Suprapubic skin (tissue), 4 donors: ENCODE data around the gene GADD45G. TPM values are rescaled to one million over a fixed set of nuclear protein-coding genes. Genes with fewer than 3 reads are reported as not detected.

Experiments
- DNase-seq, 2 donors: peaks; one replicate each; pipeline ENCODE4 v3.0.0-alpha.2; 2019; ENCODE audit warnings: low spot score in 2 of 2
- H3K27ac ChIP-seq: fragments of 200-600 bp; sonication (generic); one replicate; pipeline ENCODE4 v1.5.1; 2019
- H3K27me3 ChIP-seq: fragments of 200-600 bp; sonication (generic); one replicate; pipeline ENCODE4 v1.5.1; 2019
- H3K36me3 ChIP-seq: fragments of 200-600 bp; sonication (generic); one replicate; pipeline ENCODE4 v1.5.1; 2019
- H3K4me1 ChIP-seq: fragments of 200-600 bp; sonication (generic); one replicate; pipeline ENCODE4 v1.5.1; 2019
- H3K4me3 ChIP-seq: fragments of 200-600 bp; sonication (generic); one replicate; pipeline ENCODE4 v1.5.1; 2019; ENCODE audit warnings: mild to moderate bottlenecking
- H3K9me3 ChIP-seq: fragments of 200-600 bp; sonication (generic); one replicate; pipeline ENCODE4 v1.5.1; 2019
- EP300 ChIP-seq: sonication (generic); formaldehyde crosslinking; IDR thresholded peaks from one replicate; pipeline ENCODE4 v1.6.1; 2017; ENCODE audit warnings: antibody characterized with exemption
- POLR2A ChIP-seq, 2 donors: fragments of 450-650 bp; IDR thresholded peaks; one replicate each; pipeline ENCODE4 v1.6.1; 2017; ENCODE audit warnings: antibody characterized with exemption in 2 of 2, mild to moderate bottlenecking in 2 of 2, moderate library complexity in 2 of 2
- POLR2AphosphoS5 ChIP-seq, 3 donors: sonication (generic); formaldehyde crosslinking; IDR thresholded peaks; one replicate each; pipeline ENCODE4 v1.6.1; 2017; ENCODE audit warnings: antibody characterized with exemption in 3 of 3
- WGBS: methylation state at CpG from one replicate; pipeline ENCODE4 v1.1.5; 2018; 5-methylcytosine and 5-hydroxymethylcytosine counted together
- total RNA-seq, 4 donors: library from RNA; depleted of rRNA; stranded (reverse); fragments of >200 nt; gene quantifications; one replicate each; pipeline ENCODE4 v1.1.0, GENCODE V29; 2016
- TF ChIP-seq, protein P1 (sequence below), 2 donors: fragments of 200-600 bp in 1 of 2; fragments of 450-650 bp in 1 of 2; sonication (generic) in 1 of 2; IDR thresholded peaks; one replicate each; pipeline ENCODE4 v1.5.1; 2016 to 2019; ENCODE audit warnings: antibody characterized with exemption in 2 of 2, mild to moderate bottlenecking in 1 of 2, moderate library complexity in 1 of 2

GADD45G gene
- total RNA-seq, 4 donors from 2014 or later = 4.6 to 9.7 (median 6.2) TPM

DNA sequence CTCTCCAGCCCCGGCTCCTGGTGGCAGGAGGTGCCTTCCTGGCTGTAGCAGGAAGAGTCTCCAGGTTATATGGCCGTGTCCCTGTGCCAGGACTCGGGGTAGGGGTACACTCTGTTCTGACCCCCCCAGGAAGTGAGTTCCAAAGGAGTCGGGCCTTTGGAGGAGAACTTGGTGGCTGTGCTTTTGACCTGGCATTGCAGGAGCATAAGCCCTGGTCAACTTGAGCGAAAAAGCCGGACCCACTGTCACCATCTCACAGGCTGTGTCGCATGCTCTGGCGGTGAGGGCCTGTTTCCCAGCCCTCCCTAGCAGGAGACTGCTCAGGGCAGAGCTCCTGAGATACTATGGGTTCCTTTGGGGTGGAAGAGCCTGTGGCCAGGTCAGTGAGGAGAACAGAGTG is 36.0 kb downstream of the GADD45G start:
- Histone ChIP-seq H3K4me3 (no peak overlapping the region), H3K9me3 (no peaks in the 10 kb centered on the region), H3K4me1 (peaks cover 22% of the 10 kb centered on the region), H3K27ac (no peak overlapping the region), H3K36me3 (no peaks in the 10 kb centered on the region), H3K27me3 (no peaks in the 10 kb centered on the region)
- no peak for DNase-seq
- TF ChIP-seq POLR2AphosphoS5 (IDR thresholded peaks at IDR 0.05) (no peak), POLR2A (IDR thresholded peaks at IDR 0.05) (no peak), EP300 (no peak)
- TF ChIP-seq, protein P1, sequence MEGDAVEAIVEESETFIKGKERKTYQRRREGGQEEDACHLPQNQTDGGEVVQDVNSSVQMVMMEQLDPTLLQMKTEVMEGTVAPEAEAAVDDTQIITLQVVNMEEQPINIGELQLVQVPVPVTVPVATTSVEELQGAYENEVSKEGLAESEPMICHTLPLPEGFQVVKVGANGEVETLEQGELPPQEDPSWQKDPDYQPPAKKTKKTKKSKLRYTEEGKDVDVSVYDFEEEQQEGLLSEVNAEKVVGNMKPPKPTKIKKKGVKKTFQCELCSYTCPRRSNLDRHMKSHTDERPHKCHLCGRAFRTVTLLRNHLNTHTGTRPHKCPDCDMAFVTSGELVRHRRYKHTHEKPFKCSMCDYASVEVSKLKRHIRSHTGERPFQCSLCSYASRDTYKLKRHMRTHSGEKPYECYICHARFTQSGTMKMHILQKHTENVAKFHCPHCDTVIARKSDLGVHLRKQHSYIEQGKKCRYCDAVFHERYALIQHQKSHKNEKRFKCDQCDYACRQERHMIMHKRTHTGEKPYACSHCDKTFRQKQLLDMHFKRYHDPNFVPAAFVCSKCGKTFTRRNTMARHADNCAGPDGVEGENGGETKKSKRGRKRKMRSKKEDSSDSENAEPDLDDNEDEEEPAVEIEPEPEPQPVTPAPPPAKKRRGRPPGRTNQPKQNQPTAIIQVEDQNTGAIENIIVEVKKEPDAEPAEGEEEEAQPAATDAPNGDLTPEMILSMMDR (IDR thresholded peaks at IDR 0.05) = no peak
- 98% methylated on average over 7 of the region's 8 CpGs for WGBS

DNA sequence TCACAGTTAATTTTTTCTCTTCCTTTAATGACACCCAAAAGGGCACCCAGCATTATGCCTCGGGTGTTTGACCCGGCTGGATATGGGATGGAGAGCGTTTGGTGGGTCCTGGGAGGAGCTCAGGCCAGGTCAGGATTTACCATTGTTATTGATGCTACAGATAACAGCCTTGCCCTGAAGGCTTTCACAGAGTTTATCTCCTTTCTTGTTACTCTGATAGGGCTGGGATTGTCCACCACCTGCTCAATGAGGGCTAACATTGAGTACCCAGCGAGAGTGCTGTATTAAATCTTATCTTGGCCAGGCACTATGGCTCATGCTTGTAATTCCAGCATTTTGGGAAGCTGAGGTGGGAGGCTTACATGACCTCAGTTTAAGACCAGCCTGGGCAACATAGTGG is 37.2 kb downstream of the GADD45G start:
- no peak overlapping the region for H3K4me3 ChIP-seq
- H3K36me3 ChIP-seq = no peaks in the 10 kb centered on the region
- no peaks in the 10 kb centered on the region for H3K9me3 ChIP-seq
- H3K4me1 ChIP-seq = peaks cover 21% of the 10 kb centered on the region
- no peak overlapping the region for H3K27ac ChIP-seq
- TF ChIP-seq POLR2AphosphoS5 (IDR thresholded peaks at IDR 0.05) (no peak), POLR2A (IDR thresholded peaks at IDR 0.05) (no peak), EP300 (no peak)
- TF ChIP-seq, protein P1 (IDR thresholded peaks at IDR 0.05) = no peak
- no peak for DNase-seq
- 91% methylated on average over 4 of the region's 4 CpGs for WGBS
- no peaks in the 10 kb centered on the region for H3K27me3 ChIP-seq

DNA sequence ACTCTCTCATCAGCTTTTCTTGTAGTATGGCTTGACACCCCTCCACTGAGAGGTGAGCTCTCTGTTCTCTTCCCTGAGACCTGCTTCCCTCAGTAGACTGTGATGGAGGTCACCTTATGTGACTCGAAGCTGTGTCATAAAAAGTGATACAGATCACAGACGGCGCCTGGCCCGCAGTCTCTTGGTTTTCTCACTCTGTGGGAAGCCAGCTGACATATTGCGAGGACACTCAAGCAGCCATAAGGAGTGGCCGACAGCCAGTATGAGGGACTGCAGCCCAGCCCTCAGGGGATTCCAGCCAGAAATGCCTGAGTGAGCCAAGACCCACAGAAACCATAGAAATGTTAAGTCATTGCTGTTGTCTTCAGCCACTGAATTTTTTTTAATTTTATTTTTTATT is 38.0 kb downstream of the GADD45G start:
- TF ChIP-seq, protein P1 (IDR thresholded peaks at IDR 0.05) = no peak
- TF ChIP-seq EP300 (no peak), POLR2AphosphoS5 (IDR thresholded peaks at IDR 0.05) (no peak), POLR2A (IDR thresholded peaks at IDR 0.05) (no peak)
- Histone ChIP-seq H3K27me3 (no peaks in the 10 kb centered on the region), H3K4me1 (peaks cover 21% of the 10 kb centered on the region)

DNA sequence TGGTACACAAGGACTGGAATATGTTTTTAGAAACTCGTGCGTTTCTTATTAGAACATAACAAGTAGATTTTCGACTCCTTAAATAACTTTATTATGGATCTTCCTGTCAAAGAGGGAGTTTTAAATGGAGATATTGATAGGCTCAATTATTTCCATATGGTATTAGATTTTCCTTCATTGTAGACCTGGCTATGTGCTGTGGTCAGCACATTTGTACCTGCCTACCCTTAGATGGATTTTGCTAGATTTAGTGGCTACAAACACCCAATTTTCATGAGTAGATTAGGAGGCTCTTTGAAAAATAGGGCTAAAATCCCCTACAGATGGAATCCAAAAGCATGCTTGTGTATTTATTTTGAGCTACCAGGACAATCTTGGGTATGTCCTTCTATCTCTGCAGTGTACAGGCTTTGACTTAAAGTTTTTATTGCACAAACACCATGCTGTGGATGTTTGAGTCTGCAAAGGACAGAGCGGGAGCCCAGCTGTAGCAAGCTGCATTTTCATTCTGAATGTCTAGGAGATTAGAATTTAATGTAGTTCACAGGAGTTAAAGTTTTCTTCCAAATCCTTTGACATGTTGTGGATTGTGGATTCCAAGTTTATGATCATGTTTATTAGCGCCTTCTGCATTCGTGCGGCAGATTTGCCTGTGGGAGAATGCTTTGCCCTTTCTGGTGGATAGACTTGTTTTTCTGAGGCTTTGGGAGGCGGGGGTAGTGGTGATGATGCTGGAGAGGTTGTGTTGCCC is 41.6 kb downstream of the GADD45G start:
- Histone ChIP-seq H3K27ac (no peak overlapping the region), H3K27me3 (no peaks in the 10 kb centered on the region), H3K36me3 (no peaks in the 10 kb centered on the region), H3K4me3 (no peak overlapping the region), H3K4me1 (no peaks in the 10 kb centered on the region), H3K9me3 (no peaks in the 10 kb centered on the region)
- no peak for DNase-seq
- 88% methylated on average over 8 of the region's 8 CpGs for WGBS
- TF ChIP-seq EP300 = no peak
- TF ChIP-seq POLR2A (IDR thresholded peaks at IDR 0.05) = no peak
- TF ChIP-seq, protein P1 (IDR thresholded peaks at IDR 0.05) = no peak
- no peak for TF ChIP-seq POLR2AphosphoS5 (IDR thresholded peaks at IDR 0.05)

More for the DNA sequence above, 38.0 kb downstream of the GADD45G start:
- H3K4me3 ChIP-seq = no peak overlapping the region
- 95% methylated on average over 6 of the region's 6 CpGs for WGBS
- DNase-seq = no peak
- no peak overlapping the region for H3K27ac ChIP-seq
- no peaks in the 10 kb centered on the region for H3K36me3 ChIP-seq
- no peaks in the 10 kb centered on the region for H3K9me3 ChIP-seq

DNA sequence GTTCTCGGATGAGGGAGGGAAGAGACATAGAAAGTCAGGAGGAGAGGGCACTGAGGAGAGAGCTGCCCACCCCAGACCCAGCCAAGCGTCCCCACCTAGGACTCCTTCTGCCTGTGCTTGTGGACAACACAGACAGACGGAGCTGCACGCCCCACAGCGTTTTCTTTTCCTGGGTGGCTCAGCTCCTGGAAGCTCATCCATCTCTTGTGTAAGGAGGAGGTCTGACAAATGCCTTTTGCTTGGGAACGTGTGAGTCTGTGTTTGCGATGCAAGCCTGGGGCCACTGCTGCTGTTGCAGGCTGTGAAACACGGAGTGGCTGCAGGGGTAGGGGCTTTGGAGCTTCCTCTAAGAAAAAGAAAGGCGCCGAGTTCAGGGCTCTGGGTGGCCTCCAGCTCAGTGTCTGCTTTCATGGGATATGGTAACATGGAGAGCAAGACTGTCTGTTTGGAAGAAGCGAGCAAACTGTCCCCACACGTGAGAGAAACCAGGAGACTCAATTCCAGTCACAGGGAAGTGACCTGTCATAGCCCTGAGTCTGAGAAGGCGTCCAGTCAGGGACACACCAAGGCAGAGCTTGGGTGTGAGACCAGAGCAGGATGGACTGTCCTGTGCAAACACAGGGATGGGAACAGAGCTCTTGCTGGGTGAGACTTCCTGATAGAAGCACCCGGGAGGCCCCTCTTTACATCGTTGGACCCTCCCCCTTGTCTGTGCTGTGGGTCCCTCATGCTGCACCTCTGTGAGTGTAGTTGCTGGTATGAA is 42.7 kb downstream of the GADD45G start:
- Histone ChIP-seq H3K27ac (no peak overlapping the region), H3K27me3 (no peaks in the 10 kb centered on the region), H3K4me3 (no peak overlapping the region), H3K36me3 (no peaks in the 10 kb centered on the region), H3K4me1 (no peaks in the 10 kb centered on the region), H3K9me3 (no peaks in the 10 kb centered on the region)
- WGBS = 72% methylated on average over 14 of the region's 15 CpGs
- TF ChIP-seq POLR2AphosphoS5 (IDR thresholded peaks at IDR 0.05) = no peak
- no peak for TF ChIP-seq POLR2A (IDR thresholded peaks at IDR 0.05)
- no peak for TF ChIP-seq EP300
- TF ChIP-seq, protein P1 (IDR thresholded peaks at IDR 0.05) = no peak
- DNase-seq = no peak
